Activated CD8-positive, alpha-beta memory T cell treated with anti-CD3 and anti-CD28 coated beads, Interleukin-2, amount 50 U/mL, for 24 hours (primary cell): Measurements from ENCODE around the gene CRLF2.
"Not testable (repeated sequence)": the region's sequence is repeated elsewhere in the genome, so short reads cannot be mapped to it uniquely, and the experiment has no call there.

ENCODE experiments used
- DNase-seq: peaks from one replicate; pipeline ENCODE4 v3.0.0-alpha.2; 2020; ENCODE audit errors: extremely low read depth

Gene CRLF2

DNA sequence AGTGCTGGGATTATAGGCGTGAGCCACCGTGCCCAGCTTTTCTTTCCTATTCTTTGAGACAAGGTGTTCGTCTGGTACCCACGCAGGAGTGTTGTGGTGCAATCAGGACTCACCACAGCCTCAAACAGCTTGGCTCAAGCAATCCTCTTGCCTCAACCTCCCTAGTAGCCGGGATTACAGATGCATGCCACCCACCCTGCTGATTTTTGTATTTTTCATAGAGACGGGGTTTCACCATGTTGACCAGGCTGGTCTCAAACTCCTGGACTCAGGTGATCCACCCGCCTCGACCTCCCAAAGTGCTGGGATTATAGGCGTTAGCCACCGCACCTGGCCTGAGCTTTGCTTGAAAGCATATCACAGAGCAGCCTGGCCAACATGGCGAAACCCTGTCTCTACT lies 1.5 kb upstream of the CRLF2 start:
- DNase-seq = no peak

DNA sequence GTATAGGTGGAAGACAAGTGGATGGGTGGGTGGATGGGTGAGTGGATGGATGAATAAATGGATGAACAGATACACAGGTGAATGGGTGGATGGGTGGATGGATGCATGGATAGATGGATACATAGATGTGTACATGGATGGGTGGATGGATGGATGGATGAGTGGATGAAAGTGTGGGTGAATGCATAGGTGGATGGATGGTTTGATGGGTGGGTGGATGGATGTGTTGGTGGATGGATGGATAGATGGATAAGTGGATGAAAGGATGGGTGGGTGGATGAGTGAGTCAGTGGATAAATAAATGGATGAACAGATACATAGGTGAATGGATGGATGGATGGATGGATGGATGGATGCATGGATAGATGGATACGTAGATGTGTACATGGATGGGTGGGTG lies 1.6 kb downstream of the CRLF2 start:
- no peak for DNase-seq

DNA sequence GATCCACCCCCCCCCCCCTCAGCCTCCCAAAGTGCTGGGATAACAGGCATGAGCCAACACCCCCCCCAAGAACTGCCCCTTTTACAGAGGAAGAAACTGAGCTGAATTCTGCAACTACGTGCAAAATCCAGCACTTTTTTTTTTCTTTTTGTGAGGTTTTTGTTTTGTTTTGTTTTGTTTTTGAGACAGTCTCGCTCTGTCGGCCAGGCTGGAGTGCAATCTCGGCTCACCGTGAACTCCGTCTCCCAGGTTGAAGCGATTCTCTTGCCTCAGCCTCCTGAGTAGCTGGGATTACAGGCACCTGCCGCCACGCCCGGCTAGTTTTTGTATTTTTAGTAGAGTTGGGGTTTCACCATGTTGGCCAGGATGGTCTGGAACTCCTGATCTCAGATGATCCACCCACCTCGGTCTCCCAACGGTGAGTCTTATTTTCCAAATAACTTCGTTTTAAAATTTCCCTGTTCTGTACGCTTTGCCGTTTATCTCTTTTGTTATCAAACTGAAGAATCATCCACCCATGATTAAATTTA lies 4.9 kb downstream of the CRLF2 start:
- DNase-seq = no peak

DNA sequence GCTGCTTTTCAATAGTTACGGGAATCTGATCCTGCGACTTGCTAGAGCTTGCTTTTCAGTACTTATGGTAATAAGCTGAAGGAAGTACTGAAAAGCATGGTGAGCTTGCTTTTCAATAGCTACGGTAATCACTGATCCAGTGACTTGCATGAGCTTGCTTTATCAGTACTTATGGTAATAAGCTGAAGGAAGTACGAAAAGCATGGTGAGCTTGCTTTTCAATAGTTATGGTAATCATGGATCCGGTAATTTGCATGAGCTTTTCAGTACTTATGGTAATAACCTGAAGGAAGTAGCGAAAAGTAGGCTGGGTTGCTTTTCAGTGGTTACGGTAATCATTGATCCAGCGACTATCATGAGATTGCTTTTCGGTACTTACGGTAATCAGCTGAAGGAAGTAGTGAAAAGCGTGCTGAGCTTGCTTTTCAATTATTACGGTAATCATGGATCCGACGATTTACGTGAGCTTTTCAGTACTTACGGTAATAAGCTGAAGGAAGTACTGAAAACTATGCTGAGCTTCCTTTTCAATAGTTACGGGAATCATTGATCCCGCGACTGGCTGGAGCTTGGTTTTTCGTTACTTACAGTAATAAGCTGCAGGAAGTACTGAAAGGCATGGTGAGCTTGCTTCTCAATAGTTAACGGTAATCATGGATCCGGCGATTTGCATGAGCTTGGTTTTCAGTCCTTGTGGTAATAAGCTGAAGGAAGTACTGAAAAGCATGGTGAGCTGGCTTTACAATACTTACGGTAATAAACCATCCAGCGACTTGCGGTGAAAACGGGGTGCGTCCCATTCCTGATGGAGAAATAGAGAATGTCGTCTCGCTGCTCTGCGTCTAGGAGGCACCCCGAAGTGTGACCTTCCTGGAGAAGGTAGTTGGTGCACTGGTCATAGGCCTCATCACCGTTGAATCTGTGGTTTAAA lies 6.5 kb downstream of the CRLF2 start:
- DNase-seq = no peak

DNA sequence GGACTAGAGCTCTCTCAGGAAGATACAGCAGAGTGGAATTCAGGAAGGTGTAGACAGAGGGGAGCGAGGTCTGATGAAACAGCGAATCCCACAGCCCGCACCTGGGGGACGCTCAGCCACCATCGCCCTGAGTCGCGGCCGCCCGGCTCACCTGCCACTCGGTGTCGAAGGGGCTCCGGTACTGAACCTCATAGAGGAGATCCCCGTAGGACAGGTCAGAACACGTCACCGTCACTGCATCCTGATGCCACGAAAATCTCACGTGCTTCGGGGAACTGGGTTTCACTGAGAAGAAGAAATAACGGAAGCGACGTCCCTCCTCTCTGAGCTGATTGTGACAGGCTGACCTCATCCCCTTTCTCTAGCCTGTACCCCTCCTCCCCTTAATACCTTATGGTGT lies 10.2 kb downstream of the CRLF2 start:
- no peak for DNase-seq

DNA sequence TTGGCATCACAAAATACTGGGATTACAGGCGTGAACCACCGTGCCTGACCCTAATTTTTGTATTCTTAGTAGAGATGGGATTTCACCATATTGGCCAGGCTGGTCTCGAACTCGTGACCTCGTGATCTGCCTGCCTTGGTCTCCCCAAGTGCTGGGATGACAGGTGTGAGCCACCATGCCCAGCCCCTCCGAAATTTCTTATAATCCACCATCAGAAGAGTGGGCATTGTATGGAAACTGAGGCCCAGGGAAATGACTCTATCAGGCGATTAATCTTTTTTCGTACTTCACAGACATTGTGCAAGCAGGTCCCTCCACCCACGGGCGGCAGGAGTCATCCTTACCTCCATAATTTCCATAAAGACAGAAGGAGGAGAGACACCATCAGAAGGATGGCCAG lies 16.0 kb downstream of the CRLF2 start:
- no peak for DNase-seq

DNA sequence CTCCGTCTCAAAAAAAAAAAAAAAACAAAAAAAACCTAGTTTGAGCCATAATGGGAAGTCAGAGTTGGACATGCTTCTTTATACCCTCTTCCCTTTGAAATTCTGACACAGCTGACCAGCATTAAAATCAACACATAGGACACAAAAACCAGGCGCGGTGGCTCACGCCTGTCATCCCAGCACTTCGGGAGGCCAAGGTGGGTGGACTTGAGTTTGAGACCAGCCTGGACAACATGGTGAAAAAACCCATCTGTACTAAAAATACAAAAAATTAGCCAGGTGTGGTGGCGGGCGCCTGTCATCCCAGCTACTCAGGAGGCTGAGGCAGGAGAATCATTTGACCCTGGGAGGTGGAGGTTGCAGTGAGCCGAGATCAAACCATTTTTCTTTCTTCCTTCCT lies 20.3 kb downstream of the CRLF2 start:
- DNase-seq = not testable (repeated sequence)

DNA sequence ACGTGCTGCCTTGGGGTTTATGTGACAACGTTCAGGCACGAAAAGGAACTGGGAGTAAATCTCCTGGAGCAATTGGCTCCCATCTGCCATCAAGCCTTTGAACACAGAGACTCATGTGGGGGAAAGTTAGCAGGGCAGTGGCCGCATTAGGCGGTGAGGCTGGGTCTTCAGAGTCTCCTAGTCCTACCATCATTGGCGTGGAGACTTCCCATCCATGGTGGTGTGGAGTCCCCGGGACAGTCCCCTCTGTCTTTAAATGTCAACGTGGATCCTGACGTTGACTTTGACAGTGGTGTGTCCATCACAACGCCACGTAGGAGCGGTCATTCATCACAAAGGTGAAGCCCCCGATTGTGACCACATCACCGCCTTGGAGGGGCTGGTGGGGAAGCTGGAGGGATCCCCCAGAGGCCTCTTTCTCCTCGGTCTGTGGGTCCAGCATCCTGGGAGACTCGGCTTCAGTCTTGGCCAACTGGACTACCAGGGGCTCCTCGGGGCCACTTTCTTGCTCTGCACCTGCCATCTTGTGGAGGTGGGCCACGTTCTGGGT lies 21.8 kb downstream of the CRLF2 start:
- no peak for DNase-seq

DNA sequence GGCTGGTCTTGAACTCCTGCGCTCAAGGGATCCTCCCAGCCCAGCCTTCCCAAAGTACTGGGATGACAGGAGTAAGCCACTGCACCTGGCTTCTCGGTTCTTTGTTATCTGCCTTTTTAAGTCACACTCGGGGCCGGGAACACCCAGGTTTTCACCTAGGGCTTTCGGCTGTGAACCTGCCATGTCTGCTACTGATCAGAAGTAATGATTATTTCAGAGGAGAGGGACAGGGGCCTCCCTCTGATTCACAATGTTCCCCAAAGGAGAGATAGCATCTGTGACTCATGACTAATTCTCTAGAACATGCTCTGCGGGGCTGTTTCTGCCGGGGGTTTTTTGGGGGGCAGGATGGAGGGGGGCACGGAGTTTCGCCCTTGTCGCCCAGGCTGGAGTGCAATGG lies 26.9 kb downstream of the CRLF2 start:
- DNase-seq = no peak

DNA sequence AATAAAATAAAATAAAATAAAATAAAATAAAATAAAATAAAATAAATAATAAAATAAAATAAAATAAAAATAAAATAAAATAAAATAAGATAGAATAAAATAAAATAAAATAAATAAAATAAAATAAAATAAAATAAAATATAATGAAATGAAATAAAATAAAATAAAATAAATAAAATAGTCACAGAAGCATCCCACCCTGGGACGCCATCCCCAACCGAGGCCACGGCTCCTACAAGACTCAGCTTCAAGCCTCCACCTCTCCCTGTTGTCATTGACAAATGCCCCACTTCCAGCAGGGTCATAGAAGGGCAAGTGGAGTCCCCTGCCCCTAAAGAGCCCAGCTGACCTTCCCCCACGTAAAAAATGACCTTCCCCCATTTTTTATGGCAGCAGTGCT lies 30.2 kb downstream of the CRLF2 start:
- no peak for DNase-seq

DNA sequence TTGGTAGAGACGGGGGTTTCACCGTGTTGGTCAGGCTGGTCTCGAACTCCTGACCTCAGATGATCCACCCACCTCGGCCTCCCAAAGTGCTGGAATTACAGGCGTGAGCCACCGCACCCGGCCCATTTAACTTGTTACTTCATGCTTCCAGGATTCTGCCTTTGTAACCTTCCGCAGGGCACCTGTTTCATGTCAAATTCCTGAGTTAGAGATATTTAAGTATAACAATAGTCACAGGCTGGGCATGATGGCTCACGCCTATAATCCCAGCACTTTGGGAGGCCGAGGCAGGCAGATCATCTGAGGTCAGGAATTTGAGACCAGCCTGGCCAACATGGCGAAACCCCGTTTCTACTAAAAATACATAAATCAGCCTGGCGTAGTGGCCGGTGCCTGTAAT lies 30.8 kb downstream of the CRLF2 start:
- not testable (repeated sequence) for DNase-seq

DNA sequence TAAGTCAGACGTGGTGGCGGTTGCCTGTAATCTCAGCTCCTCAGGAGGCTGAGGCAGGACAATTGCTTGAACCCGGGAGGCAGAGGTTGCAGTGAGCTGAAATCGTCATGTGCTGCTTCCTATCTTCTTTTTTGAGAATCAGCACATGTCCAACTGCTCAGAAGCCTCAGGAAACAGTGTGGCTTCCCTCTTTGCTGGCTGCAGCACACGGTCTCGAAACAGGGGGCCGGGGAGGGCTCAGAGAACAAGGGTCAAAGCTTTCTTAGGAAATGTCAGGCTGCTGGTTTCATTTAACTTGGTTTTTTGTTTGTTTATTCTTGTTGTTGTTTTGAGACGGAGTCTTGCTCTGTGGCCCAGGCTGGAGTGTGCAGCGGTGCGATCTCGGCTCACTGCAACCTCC lies 31.3 kb downstream of the CRLF2 start:
- no peak for DNase-seq

DNA sequence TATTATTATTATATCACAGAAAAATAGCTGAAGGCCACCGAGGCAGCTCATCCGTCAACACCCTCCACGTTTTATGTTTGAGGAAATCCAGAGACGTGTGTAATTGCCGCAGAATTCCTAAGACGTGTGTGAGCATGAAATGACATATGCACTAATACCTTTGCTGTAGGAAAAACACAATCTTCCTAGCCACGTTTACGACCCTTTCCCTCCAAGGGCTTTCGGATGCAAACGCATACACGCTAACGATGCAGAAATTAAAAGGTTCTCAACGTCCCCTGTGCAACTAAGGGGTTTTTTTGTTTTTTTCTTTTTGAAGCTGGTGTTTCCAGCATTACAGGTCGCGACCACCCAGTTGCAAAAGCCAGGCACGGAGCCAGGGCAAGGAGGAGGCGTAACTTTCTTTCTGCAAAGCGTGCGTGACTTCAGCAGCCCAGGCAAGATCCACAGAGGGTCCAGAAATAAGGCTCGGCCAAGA lies 33.8 kb downstream of the CRLF2 start:
- no peak for DNase-seq

DNA sequence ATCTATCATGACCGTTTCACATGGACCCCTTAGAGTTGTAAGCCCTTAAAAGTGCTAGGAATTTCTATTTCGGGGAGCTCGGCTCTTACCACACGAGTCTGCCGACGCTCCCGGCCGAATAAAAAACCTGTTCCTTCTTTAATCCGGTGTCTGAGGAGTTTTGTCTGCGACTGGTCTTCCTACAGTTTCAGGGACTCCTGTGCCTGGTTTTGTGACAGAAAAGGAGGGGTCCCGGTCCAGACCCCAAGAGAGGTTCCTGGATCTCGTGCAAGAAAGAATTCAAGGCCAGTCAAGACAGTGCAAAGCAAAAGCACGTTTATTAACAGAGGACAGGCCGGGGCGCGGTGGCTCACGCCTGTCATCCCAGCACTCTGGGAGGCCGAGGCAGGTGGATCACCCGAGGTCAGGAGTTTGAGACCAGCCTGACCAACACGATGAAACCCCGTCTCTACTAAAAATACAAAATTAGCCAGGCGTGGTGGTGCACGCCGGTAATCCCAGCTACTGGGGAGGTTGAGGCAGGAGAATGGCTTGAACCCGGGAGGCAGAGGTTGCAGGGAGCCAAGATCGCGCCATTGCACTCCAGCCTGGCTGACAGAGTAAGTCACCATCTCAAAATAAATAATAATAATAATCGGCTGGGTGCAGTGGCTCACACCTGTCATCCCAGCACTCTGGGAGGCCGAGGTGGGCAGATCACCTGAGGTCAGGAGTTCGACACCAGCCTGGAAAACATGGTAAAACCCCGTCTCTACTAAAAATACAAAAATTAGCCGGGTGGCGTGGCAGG lies 35.7 kb downstream of the CRLF2 start:
- DNase-seq = not testable (repeated sequence)

DNA sequence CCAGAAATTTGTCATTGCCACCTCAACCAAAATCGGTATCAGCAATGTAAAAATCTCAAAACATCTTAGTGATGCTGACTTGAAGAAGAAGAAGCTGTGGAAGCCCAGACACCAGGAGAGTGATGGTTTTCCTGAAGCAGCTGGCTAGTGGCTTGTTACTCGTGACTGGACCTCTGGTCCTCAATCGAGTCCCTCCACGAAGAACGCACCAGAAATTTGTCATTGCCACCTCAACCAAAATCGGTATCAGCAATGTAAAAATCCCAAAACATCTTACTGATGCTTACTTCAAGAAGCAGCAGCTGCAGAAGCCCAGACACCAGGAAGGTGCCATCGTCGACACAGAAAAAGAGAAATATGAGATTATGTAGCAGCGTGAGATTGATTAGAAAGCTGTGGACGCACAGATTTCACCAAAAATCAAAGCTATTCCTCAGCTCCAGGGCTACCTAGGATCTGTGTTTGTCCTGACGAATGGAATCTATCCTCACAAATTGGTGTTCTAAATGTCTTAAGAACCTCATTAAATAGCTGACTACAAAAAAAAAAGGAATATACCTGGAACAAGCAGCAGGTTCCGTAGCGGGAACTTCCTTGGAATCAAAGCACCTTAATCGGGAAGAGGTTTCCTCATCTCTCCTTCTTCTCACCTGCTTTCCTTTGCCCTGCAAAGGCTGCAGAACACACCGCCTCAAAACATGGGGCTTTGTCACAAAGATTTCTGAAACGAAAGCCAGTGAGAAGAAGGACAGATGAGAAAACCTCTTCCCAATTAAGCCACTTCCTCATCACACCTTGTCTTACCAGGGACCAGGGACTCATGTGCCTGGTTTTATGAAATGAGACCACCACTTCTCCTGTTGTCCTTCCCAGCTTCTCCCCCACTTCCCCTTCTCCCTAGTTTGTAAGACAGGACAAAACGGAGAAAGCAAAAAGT lies 37.6 kb downstream of the CRLF2 start:
- not testable (repeated sequence) for DNase-seq

DNA sequence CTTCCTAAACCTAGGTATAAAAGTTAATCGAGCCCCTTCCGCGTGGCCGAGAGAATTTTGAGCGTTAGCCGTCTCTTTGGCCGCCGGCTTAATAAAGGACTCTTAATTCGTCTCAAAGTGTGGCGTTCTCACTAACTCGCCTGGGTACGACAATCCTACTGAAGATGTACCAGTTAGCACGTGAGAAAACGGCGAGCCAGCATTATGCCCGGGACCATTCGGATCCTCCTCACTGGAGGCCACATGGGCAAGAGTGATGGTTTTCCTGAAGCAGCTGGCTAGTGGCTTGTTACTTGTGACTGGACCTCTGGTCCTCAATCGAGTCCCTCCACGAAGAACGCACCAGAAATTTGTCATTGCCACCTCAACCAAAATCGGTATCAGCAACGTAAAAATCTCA lies 39.0 kb downstream of the CRLF2 start:
- not testable (repeated sequence) for DNase-seq

DNA sequence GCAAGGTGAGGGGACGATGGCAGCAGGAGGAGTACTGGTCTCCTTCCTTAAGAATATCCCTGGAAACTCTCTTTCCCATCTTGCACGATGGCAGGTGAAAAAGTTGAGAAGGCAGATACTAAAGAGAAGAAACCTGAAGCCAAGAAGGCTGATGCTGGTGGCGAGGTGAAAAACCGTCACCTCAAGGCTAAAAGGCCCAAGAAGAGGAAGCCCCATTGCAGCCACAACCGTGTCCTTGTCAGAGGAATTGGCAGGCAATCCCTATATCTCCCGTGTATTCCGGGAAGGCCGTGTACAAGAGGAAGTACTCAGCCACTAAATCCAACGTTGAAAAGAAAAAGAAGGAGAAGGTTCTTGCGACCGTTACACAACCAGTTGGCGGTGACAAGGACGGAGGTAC lies 40.0 kb downstream of the CRLF2 start:
- no peak for DNase-seq

DNA sequence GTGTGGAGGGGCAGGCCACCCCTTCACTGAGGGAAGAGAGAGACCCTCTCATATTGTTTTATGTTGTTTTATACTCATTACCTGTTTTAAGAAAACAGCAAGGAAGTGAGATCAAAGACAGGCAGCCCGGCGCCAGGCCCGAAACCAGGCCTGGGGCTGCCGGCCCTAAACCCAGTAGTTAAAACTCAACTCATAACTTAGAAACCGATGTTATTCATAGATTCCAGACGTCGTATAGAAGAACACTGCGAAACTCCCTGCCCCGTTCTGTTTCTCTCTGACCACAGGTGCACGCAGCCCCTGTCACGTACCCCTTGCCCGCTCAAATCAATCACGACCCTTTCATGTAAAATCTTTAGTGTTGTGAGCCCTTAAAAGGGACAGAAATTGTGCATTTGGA lies 40.5 kb downstream of the CRLF2 start:
- not testable (repeated sequence) for DNase-seq

DNA sequence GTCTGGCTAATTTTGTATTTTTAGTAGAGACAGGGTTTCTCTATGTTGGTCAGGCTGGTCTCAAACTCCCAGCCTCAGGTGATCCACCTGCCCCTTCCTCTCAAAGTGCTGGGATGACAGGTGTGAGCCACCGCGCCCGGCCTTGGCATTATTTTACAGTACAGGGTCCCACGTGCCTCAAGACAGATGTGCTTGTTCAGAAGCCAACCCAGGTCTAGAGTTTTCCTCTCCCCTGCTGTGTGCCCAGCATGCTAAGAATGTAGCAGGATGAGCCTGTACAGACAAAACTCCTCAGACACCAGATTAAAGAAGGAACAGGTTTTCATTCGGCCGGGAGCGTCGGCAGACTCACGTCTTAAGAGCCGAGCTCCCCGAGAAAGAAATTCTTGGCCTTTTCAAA lies 42.2 kb downstream of the CRLF2 start:
- DNase-seq = no peak

DNA sequence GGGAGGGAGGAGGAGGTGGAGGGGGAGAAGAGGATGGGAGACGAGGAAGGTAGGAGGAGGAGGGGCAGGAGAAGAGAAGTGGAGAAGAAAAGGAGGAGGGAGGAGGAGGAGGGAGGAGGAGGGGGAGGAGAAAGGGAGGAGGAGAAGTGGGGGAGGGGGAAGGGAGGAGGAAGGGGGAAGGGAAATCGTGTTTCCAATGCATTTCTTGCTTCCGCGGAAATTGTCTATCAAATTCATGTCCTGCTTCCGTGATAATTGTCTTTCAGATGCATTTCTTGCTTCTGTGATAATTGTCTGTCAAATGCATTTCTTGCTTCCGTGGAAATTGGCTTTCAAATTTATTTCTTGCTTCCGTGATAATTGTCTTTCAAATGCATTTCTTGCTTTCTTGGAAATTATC lies 43.3 kb downstream of the CRLF2 start:
- no peak for DNase-seq

DNA sequence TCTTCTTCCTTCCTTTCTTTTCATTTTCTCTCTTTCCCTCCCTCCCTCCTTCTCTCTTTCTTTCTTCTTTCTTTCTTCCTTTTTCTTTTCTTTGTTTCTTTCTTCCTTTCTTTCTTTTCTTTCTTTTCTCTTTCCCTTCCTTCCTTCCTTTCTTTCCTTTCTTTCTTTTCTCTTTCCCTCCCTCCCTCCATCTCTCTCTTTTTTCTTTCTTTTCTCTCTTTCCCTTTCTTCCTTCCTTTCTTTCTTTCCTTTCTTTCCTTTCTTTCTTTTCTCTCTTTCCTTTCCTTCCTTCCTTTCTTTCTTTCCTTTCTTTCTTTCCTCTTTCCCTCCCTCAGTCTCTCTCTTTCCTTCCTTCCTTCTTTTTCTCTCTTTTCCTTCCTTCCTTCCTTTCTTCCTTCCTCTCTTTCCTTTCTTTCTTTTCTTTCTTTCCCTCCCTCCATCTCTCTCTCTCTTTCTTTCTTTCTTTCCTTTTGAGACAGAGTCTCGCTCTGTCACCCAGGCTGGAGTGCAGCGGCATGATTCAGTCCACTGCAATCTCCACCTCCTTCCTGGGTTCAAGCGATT lies 44.4 kb downstream of the CRLF2 start:
- DNase-seq = no peak
